ENCODE results near the gene CLEC18B. TPM values are rescaled to one million over a fixed set of nuclear protein-coding genes. Genes with fewer than 3 reads are reported as not detected.
A peak's percentile ranks its signal among the peaks of the same experiment; 100 is the strongest.
"Not testable (repeated sequence)": the region's sequence is repeated elsewhere in the genome, so short reads cannot be mapped to it uniquely, and the experiment has no call there.

Gene CLEC18B
- total RNA-seq, 2 donors from 2014 or later, result 1.2 to 2.0 TPM

DNA sequence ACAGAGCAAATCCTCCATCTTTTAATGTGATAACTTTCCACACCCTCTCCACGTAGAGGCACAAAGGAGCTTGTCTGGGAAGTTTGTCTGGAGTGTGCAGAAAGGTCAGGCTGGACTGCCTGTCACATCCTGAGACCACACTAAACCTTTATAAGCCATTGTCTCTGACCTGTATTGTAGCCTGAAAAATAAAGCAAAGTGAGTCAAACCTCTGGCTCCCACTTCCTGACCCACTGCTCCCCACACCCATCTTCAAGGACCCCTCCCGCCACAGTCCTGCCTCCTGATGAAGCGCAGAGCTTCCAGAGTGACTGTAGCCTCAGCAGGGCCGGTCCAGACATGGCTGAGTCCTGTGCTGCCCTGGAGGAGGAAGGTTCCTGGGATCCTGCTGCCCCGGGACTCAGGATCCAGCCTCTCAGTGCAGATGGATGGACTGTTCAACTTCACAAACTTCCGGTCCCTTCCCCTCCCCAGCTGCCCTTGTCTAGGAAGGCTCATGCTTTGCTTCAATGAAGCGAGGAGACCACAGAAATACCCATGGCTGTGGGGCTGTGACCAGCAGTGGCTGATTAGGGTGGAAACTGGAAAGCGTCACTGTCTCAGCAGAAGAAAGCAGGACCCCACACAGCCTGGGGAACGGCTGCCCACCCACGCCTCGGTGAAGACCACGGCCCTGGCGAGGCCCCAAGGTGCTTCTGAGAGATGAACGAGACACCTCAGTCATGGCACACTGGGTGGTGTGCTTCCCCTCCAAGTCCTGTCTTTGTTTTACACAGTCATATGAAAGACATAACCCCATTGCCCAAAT, 30.9 kb upstream of the CLEC18B start:
- Mint-ChIP-seq H3K9me3 (no peaks in the 10 kb centered on the region), H3K4me1 (no peaks in the 10 kb centered on the region), H3K36me3 (ENCODE audit: low read depth) (peaks cover 90% of the 10 kb centered on the region), H3K4me3 (no peak overlapping the region), H3K27ac (no peak overlapping the region), H3K27me3 (no peaks in the 10 kb centered on the region)
- ATAC-seq (replicated peaks), result no peak

DNA sequence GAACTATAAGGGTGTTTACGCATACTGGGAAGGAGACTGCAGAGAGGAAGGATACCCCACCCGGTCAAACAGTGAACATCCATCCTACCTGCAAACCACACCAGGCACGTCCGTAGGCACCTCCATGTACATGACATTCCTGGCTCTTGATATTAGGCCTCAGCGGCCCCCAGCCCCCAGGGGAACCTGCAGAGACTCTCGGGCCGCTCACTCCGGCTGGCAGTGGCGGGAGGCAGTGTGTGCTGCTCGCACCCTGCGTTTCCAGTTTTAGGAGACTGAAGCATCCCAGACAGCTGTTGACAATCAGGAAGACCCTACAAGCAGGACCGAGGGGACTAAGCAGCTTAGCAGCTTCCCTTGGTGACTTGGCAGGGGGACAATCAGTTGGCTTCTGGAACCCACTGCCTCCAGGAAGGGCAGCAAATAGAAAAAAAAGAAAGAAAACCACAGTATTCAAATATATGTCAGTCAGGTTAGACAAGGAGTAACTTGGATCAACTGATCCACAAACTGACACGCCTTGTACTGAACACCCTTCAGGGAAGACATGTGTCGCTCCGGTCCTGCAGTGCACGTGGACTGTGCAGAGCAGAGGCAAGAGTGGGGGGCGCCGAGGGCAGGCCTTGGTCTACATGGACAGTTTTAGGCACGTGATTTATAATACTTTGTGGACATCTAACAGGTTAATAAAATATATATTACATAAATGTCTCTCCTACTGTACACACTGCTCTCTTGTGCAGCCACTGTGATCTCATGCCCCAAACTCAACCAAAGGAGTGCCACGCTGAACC, 29.9 kb upstream of the CLEC18B start:
- no peaks in the 10 kb centered on the region for H3K27me3 Mint-ChIP-seq
- ATAC-seq (replicated peaks), result no peak
- no peaks in the 10 kb centered on the region for H3K4me1 Mint-ChIP-seq
- H3K4me3 Mint-ChIP-seq, result no peak overlapping the region
- peaks cover 86% of the 10 kb centered on the region for H3K36me3 Mint-ChIP-seq (ENCODE audit: low read depth)
- H3K9me3 Mint-ChIP-seq, result no peaks in the 10 kb centered on the region
- peak overlapping the region; percentile 36 for H3K27ac Mint-ChIP-seq

DNA sequence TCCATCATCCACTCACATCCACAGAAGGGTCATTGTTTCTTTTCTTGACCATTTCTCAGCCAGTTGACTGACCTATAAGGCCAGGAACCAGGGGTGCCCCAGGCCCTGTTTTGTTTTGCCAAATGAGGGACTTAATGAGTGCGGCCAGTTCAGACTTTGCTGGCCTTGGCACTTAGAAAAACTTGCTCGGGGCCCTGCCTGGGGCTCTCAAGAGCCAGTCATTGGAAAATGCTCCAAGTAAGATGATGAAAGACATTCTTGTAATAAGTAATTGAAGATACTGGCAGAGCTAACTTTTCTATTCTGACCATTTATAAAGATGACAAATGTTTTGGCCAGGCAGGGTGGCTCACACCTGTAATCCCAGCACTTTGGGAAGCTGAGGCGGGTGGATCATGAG, 29.0 kb upstream of the CLEC18B start:
- no peak overlapping the region for H3K27ac Mint-ChIP-seq
- no peak for ATAC-seq (replicated peaks)
- H3K36me3 Mint-ChIP-seq (ENCODE audit: low read depth), result peaks cover 77% of the 10 kb centered on the region

DNA sequence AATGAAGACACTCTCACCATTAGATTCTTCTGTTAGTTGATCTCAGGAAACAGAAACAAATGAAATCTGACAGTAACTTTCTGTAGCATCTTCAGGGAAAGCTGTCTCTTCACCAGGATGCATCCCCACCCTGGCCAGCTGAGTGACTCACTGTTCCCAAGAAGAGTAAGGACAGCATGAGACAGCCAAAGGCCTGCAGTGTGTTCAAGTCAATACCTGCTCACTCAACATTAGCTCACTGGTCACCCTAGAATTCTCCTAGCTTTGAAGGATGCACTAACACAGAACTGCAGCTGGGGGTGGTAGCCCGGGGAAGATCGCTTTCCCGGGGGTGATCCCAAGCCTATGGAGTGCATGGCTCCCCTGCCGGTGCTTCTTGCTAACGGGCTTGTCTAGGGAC, 28.2 kb upstream of the CLEC18B start:
- H3K4me3 Mint-ChIP-seq, result no peak overlapping the region
- H3K36me3 Mint-ChIP-seq (ENCODE audit: low read depth), result peaks cover 70% of the 10 kb centered on the region
- no peak overlapping the region for H3K27ac Mint-ChIP-seq
- no peaks in the 10 kb centered on the region for H3K27me3 Mint-ChIP-seq
- H3K9me3 Mint-ChIP-seq, result no peaks in the 10 kb centered on the region
- ATAC-seq (replicated peaks), result no peak
- H3K4me1 Mint-ChIP-seq, result no peaks in the 10 kb centered on the region

More for the DNA sequence above, 29.0 kb upstream of the CLEC18B start:
- Mint-ChIP-seq H3K27me3 (no peaks in the 10 kb centered on the region), H3K9me3 (no peaks in the 10 kb centered on the region), H3K4me3 (no peak overlapping the region), H3K4me1 (no peaks in the 10 kb centered on the region)

DNA sequence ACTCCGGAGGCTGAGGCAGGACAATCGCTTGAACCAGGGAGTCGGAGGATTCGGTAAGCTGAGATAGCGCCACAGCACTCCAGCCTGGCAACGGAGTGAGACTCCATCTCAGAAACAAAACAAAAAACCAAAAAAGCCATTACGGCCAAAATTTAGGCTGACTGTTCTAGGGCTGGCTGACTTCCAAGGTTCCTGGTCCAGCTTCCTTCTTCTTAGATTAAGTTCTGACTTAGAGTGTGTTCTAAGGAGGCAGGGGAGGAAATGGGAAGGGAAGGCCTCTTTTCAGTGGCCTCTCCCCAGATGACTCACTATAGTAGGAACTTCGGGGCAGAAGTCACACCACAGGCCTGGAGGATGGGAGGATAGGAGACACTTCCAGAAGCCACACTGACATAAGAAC, 27.7 kb upstream of the CLEC18B start:
- Mint-ChIP-seq H3K9me3 (no peaks in the 10 kb centered on the region), H3K27me3 (no peaks in the 10 kb centered on the region), H3K4me1 (no peaks in the 10 kb centered on the region), H3K4me3 (no peak overlapping the region), H3K27ac (no peak overlapping the region), H3K36me3 (ENCODE audit: low read depth) (peaks cover 68% of the 10 kb centered on the region)
- no peak for ATAC-seq (replicated peaks)

DNA sequence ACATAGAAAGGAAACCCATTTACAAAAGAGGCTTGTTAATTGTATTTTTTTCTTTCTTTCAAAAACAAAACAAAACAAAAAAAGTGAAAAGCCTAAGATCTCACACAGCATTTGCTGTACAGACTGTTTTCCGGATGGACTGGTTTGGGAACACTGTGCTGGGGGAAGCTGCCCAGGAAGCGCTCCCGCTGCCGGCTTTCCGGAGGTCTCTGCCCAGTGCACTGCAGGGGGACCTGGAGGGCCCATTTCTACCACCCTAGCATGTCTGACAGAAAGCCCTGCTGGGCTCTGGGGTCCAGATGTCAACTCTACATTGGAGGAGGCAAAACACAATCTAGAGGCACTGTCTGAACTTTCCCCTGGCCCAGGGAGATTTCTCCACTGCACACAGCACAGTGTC, 26.3 kb upstream of the CLEC18B start:
- Mint-ChIP-seq H3K4me1 (no peaks in the 10 kb centered on the region), H3K4me3 (no peak overlapping the region), H3K27me3 (no peaks in the 10 kb centered on the region), H3K9me3 (no peaks in the 10 kb centered on the region), H3K36me3 (ENCODE audit: low read depth) (peaks cover 54% of the 10 kb centered on the region), H3K27ac (no peak overlapping the region)
- no peak for ATAC-seq (replicated peaks)

DNA sequence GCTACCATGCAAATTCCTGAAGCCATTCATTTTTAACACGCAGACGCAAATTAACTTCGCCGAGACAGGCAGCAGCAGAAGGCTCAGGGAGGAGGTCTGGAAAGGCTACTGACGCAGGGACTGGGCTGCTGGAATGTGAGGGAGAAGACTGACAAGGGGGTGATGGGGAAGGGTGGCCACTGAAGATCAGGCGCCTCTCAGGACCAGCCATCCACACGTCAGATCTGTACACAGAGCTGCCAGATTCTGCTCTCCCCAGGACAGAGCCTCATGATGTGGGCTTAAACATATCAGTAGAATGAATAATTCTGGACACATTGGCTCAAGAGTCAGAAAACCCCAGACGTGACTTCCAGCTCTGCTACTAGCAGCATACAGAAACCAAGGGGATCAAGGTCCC, 25.6 kb upstream of the CLEC18B start:
- Mint-ChIP-seq H3K27ac (no peak overlapping the region), H3K36me3 (ENCODE audit: low read depth) (peaks cover 47% of the 10 kb centered on the region), H3K4me3 (no peak overlapping the region), H3K4me1 (no peaks in the 10 kb centered on the region), H3K9me3 (no peaks in the 10 kb centered on the region), H3K27me3 (no peaks in the 10 kb centered on the region)
- no peak for ATAC-seq (replicated peaks)

DNA sequence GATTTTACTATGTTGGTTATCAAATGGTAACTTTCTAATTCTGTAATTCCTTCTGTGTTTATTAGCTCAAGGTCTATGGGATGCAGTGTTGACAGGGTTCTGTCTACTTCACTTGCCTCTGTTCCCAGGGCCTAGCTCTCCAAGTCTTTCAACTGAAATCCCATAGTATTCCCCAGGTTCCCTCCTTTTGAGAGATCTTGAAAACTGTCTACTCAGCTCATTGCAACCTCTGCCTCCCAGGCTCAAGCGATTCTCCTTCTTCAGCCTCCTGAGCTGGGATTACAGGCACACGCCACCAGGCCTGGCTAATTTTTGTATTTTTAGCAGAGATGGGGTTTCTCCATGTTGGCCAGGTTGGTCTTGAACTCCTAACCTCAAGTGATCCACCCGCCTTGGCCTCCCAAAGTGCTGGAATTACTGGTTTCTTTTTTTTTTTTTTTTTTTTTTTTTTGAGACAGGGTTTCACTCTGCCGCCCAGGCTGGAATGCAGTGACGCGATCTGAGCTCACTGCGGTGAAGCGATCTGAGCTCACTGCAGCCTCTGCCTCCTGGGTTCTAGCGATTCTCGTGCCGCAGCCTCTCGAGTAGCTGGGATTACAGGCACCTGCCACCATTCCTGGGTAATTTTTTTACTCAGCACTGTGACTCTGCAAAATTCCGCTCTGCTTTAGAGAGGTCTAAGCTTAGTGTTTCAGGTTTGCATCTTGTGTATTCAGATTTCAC, 22.5 kb upstream of the CLEC18B start:
- H3K4me1 Mint-ChIP-seq; H3K27ac Mint-ChIP-seq; ATAC-seq (replicated peaks); H3K9me3 Mint-ChIP-seq; H3K27me3 Mint-ChIP-seq; H3K4me3 Mint-ChIP-seq: not testable (repeated sequence)
- peaks cover 24% of the 10 kb centered on the region for H3K36me3 Mint-ChIP-seq (ENCODE audit: low read depth)

DNA sequence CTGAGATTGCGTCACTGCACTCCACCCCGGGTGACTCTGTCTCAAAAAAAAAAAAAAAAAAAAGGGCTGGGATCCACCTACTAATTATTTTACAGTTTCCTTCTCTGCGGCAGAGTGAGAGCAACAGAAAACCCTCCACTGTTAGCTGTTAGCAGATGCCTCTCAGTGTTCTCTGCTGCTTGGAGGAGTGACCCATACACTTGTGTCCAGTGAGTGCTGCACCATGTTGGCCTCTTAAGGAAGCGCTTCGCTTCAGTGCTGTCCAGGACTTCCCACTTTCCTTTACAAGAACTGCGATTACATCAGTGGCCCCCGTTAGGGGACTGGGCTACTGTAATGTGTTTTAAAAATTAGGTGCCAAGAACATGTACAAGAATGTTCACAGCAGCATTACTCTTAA, 18.4 kb upstream of the CLEC18B start:
- H3K36me3 Mint-ChIP-seq (ENCODE audit: low read depth), result peaks cover 6% of the 10 kb centered on the region
- no peak overlapping the region for H3K27ac Mint-ChIP-seq
- H3K4me1 Mint-ChIP-seq, result peaks cover 9% of the 10 kb centered on the region
- no peaks in the 10 kb centered on the region for H3K9me3 Mint-ChIP-seq
- H3K4me3 Mint-ChIP-seq, result no peak overlapping the region
- no peak for ATAC-seq (replicated peaks)
- no peaks in the 10 kb centered on the region for H3K27me3 Mint-ChIP-seq

DNA sequence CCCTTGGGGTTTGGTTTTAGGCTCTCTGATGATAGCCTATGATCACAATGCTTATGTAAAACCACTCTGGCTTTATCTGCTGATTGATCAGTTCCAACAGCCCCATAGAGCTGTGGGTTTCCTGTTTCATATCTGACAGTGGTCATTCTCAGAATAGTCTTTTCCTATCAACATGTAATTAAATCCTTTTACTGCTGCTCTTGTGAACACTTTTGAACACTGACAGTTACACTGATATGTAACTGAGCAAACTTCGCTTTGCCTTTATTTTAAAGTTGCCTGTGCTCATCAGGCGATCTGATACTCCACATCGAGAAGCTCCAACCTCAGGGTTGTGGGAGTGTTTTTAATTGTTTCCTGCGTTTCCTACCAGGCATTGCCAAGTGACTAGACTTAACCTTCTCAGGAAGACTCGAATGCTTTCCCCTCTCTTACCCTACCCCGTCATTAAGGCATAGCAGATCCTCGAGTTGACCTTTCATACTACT, 17.3 kb upstream of the CLEC18B start:
- Mint-ChIP-seq H3K27ac (peak overlapping the region; percentile 57), H3K9me3 (no peaks in the 10 kb centered on the region), H3K4me3 (peak overlapping the region; percentile 58), H3K4me1 (peaks cover 9% of the 10 kb centered on the region), H3K36me3 (ENCODE audit: low read depth) (peaks cover 6% of the 10 kb centered on the region), H3K27me3 (no peaks in the 10 kb centered on the region)
- ATAC-seq (replicated peaks), result peak; percentile 90

DNA sequence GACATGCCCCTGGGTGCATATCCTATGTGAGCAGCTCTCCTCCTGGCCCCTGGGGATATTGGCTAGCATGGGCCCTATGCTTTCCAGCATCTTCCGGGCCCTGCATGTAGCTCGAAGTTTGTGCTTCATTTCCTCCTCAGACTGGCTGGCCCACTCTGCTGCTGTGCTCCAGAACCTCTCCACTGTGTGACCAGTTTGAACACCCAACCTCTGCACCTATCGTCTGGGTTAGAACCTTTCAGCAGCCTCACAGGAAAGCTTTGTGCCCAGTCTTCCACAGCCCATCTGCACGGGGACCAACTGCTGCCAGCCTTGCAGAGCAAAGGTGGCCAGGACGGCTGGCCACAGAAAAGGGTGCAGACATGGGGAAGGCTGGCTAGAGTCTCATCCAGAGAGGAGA, 10.2 kb upstream of the CLEC18B start:
- H3K4me1 Mint-ChIP-seq, result no peaks in the 10 kb centered on the region
- no peaks in the 10 kb centered on the region for H3K36me3 Mint-ChIP-seq (ENCODE audit: low read depth)
- peak overlapping the region; percentile 51 for H3K27ac Mint-ChIP-seq
- ATAC-seq (replicated peaks), result no peak
- no peaks in the 10 kb centered on the region for H3K9me3 Mint-ChIP-seq
- H3K4me3 Mint-ChIP-seq, result no peak overlapping the region
- no peaks in the 10 kb centered on the region for H3K27me3 Mint-ChIP-seq

DNA sequence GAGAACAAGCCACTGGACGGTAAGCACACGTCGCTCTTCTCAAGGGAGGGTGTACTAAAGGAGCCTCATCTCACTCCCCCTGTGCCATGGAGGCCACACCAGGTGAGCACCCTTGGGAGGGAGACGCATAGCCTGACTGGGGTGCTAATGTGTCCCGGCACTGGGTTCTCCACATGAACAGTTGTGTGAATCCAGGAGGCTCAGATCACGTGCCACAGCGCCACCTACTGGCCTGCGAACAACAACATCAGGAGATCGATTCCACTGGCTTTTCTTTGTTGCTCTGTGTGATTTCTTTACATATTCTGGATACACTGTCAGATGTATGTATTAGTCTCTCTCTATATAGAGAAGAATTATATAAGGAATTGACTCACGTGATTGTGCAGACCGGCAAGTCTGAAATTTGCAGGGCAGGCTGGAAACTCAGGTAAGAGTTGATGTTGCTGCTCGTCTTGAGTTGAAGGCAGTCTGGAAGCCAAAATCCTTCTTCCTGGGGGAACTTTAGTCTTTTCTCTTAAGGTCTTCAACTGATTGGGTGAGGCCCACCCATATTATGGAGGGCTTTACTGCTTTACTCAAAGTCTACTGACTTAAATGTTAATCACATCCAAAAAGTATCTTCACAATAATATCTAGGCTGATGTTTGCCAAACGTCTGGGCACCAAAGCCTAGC, 8.9 kb upstream of the CLEC18B start:
- H3K4me1 Mint-ChIP-seq; H3K36me3 Mint-ChIP-seq (ENCODE audit: low read depth); H3K27me3 Mint-ChIP-seq; H3K9me3 Mint-ChIP-seq; H3K4me3 Mint-ChIP-seq; H3K27ac Mint-ChIP-seq: not testable (repeated sequence)
- ATAC-seq (replicated peaks), result peak; percentile 72

DNA sequence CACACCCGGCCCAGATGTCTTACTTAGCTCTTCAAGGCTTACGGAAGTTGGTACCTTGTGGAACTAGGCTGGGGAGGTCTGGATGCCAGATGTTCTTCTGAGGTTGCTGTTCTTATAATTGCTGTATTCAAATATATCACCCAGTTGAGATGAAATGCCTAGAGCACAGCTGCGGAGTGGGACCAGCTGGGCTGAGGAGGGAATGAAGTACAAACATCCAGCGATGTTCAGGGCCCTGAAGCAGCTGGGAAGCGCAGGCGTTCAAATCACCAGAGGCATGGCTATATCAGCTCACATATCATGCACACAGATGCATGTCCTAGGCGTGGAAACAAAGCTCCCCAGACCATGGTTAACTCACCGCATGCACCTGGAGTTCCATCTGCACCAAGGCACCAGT, 7.2 kb upstream of the CLEC18B start:
- not testable (repeated sequence) for ATAC-seq (replicated peaks); H3K27ac Mint-ChIP-seq; H3K9me3 Mint-ChIP-seq; H3K4me1 Mint-ChIP-seq; H3K27me3 Mint-ChIP-seq; H3K36me3 Mint-ChIP-seq (ENCODE audit: low read depth); H3K4me3 Mint-ChIP-seq

DNA sequence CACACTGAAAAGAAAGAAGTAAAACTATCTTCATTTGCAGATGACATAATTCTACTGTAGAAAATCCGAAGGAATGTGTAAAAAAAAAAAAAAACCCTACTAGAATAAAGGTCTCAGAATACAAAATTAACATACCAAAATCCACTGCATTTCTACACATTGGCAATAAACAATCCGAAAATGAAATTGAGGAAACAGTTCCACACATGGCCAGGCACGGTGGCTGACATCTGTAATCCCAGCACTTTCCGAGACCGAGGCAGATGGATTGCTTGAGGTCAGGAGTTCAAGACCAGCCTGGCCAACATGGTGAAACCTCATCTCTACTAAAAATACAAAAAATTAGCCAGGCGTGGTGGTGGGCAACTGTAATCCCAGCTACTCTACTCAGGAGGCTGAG, 4.5 kb upstream of the CLEC18B start:
- H3K4me1 Mint-ChIP-seq; H3K4me3 Mint-ChIP-seq; H3K36me3 Mint-ChIP-seq (ENCODE audit: low read depth); ATAC-seq (replicated peaks); H3K27me3 Mint-ChIP-seq; H3K9me3 Mint-ChIP-seq; H3K27ac Mint-ChIP-seq: not testable (repeated sequence)

Measured in activated T-helper 17 cell treated with anti-CD3 and anti-CD28 coated beads, Interleukin-2, amount 50 U/mL, for 72 hours (primary cell).